HS-27A (cell line): ENCODE results near the gene CFAP54.
"Not testable (repeated sequence)": the region's sequence is repeated elsewhere in the genome, so short reads cannot be mapped to it uniquely, and the experiment has no call there.

Source experiments
- DNase-seq: peaks from one replicate; pipeline ENCODE4 v3.0.0-alpha.2; 2012; ENCODE audit warnings: low read depth, missing footprints

The CFAP54 gene

GRCh38 chr12:96472384-96472783 lies 17.0 kb upstream of the CFAP54 start:
- DNase-seq, result no peak

GRCh38 chr12:96473394-96474093 lies 15.8 kb upstream of the CFAP54 start:
- DNase-seq, result no peak

- DNase-seq, result no peak
These were observed 15.2 kb upstream of the CFAP54 start for GRCh38 chr12:96474206-96474605.

- no peak for DNase-seq
These were observed 11.4 kb upstream of the CFAP54 start for GRCh38 chr12:96478011-96478410.

GRCh38 chr12:96482086-96482485 lies 7.3 kb upstream of the CFAP54 start:
- no peak for DNase-seq

GRCh38 chr12:96483116-96483515 lies 6.3 kb upstream of the CFAP54 start:
- no peak for DNase-seq

- peak; percentile 39 for DNase-seq
These were observed 2.4 kb upstream of the CFAP54 start for GRCh38 chr12:96486751-96487613.

- DNase-seq, result no peak
These were observed 1.7 kb upstream of the CFAP54 start for GRCh38 chr12:96487634-96488033.

- no peak for DNase-seq
These were observed 3.7 kb downstream of the CFAP54 start for GRCh38 chr12:96493106-96493505.

- DNase-seq, result not testable (repeated sequence)
These were observed 4.8 kb downstream of the CFAP54 start for GRCh38 chr12:96494154-96494553.

GRCh38 chr12:96495155-96495554 lies 5.8 kb downstream of the CFAP54 start:
- no peak for DNase-seq

- DNase-seq, result no peak
These were observed 6.6 kb downstream of the CFAP54 start for GRCh38 chr12:96495841-96496545.

GRCh38 chr12:96496944-96497343 lies 7.6 kb downstream of the CFAP54 start:
- no peak for DNase-seq

- no peak for DNase-seq
These were observed 8.5 kb downstream of the CFAP54 start for GRCh38 chr12:96497855-96498254.

GRCh38 chr12:96500693-96501092 lies 11.3 kb downstream of the CFAP54 start:
- DNase-seq, result no peak

- peak; percentile 22 for DNase-seq
These were observed 11.9 kb downstream of the CFAP54 start for GRCh38 chr12:96501133-96501761.

GRCh38 chr12:96501908-96502307 lies 12.5 kb downstream of the CFAP54 start:
- no peak for DNase-seq

- DNase-seq, result no peak
These were observed 13.1 kb downstream of the CFAP54 start for GRCh38 chr12:96502477-96502876.

GRCh38 chr12:96502949-96503532 lies 13.7 kb downstream of the CFAP54 start:
- DNase-seq, result no peak

GRCh38 chr12:96503976-96504375 lies 14.6 kb downstream of the CFAP54 start:
- no peak for DNase-seq

- no peak for DNase-seq
These were observed 17.4 kb downstream of the CFAP54 start for GRCh38 chr12:96506776-96507175.

GRCh38 chr12:96510306-96510764 lies 21.0 kb downstream of the CFAP54 start:
- DNase-seq, result no peak
